ENCODE measurements around the gene ZNF385C. TPM values are rescaled to one million over a fixed set of nuclear protein-coding genes. Genes with fewer than 3 reads are reported as not detected.

ZNF385C gene
- total RNA-seq, 1 experiment from 2014 or later: 1.7 TPM

DNA sequence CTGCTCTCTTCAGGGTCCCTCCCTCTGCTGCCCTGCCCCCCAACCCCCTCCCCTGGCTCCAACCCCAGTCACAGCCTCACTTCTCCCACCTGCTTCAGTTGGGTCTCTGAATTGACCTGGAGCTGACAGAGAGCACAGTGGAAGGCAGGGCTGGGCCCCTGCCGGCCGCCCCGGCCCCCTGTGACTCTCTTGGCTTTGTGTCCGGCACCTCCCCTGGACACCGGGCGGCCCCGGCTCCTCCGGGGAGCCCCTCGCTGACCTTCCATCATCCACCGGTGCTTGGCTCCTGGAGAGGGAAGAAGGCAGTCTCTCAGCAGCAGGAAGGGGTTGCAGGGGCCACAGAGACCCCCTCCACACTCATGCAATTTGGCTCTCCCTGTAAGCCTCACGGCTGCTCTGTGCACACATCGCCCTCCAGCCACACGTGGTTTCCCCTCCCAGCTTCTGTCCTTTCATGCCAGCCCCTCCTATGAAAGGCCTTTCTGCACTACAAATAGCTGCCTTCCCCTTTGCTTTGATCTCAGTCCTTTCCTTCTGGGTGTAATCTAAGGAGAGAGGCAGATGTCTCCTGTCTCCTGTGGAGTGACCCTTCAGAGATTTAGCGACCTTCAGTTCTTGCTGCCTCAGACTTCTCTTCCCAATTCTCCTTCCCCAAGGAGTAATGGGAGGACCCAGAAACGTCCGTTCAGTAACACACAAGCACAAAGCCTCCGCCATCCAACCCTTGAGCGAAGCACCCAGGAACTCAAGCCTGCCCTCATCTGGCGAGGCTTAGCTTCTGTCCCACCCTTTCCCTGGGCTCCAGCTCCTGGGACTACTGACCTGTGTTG, 70.1 kb downstream of the ZNF385C start:
- Histone ChIP-seq H3K36me3 (ENCODE audit: low read depth) (no peaks in the 10 kb centered on the region), H3K4me3 (no peak overlapping the region), H3K27me3 (ENCODE audit: insufficient read depth, low read depth) (no peaks in the 10 kb centered on the region), H3K9me2 (ENCODE audit: insufficient read depth) (no peaks in the 10 kb centered on the region), H3K27ac (no peak overlapping the region), H2AFZ (no peak overlapping the region), H3K9me3 (ENCODE audit: insufficient read depth, low read depth) (no peaks in the 10 kb centered on the region), H3K79me2 (ENCODE audit: low read depth) (no peaks in the 10 kb centered on the region), H3K4me2 (no peak overlapping the region), H3K4me1 (replicated peaks; ENCODE audit: insufficient read depth) (peaks cover 27% of the 10 kb centered on the region), H4K20me1 (ENCODE audit: insufficient read depth) (no peaks in the 10 kb centered on the region; the same call in 1 of the 2 replicates), H3F3A (ENCODE audit: insufficient read depth, low read depth) (peaks cover 31% of the 10 kb centered on the region)
- POLR2A ChIA-PET (ENCODE audit: unreplicated experiment): interaction anchor here (0.6 kb wide), 1 partner anchor 979 kb away, joined by 3 read pairs; no protein-coding TSS in a partner anchor
- CTCF ChIA-PET: no interaction called here
- TF ChIP-seq CTCF (conservative IDR thresholded peaks at IDR 0.05) (no peak), EZH2 (IDR thresholded peaks at IDR 0.05; ENCODE audit: low read depth) (no peak)
- BruUV-seq (replicated peaks): no TSS peak
- intact Hi-C loops (cut with micrococcal nuclease; ENCODE audit: unreplicated experiment): loop anchor here (10.0 kb wide), 1 partner anchor 297 kb away; no protein-coding TSS in a partner anchor
- no peak for DNase-seq

- ChIA-PET POLR2A (ENCODE audit: unreplicated experiment) (no interaction called here), CTCF (no interaction called here)
- no TSS peak for BruUV-seq (replicated peaks)
- Histone ChIP-seq H3K9me2 (ENCODE audit: insufficient read depth) (no peaks in the 10 kb centered on the region), H3K4me1 (replicated peaks; ENCODE audit: insufficient read depth) (peaks cover 27% of the 10 kb centered on the region), H3K27ac (no peak overlapping the region), H3K27me3 (ENCODE audit: insufficient read depth, low read depth) (no peaks in the 10 kb centered on the region), H3K36me3 (ENCODE audit: low read depth) (no peaks in the 10 kb centered on the region), H3K4me3 (no peak overlapping the region), H2AFZ (no peak overlapping the region), H3K79me2 (ENCODE audit: low read depth) (no peaks in the 10 kb centered on the region), H3K4me2 (no peak overlapping the region), H3F3A (ENCODE audit: insufficient read depth, low read depth) (peaks cover 37% of the 10 kb centered on the region), H4K20me1 (ENCODE audit: insufficient read depth) (no peaks in the 10 kb centered on the region; the same call in 1 of the 2 replicates), H3K9me3 (ENCODE audit: insufficient read depth, low read depth) (no peaks in the 10 kb centered on the region)
- intact Hi-C loops (cut with micrococcal nuclease; ENCODE audit: unreplicated experiment): loop anchor here (10.0 kb wide), 1 partner anchor 297 kb away; no protein-coding TSS in a partner anchor
- no peak for TF ChIP-seq CTCF (conservative IDR thresholded peaks at IDR 0.05)
- no peak for TF ChIP-seq EZH2 (IDR thresholded peaks at IDR 0.05; ENCODE audit: low read depth)
- no peak for DNase-seq
These were observed 70.7 kb downstream of the ZNF385C start for GRCh38 chr17:42027590-42027889.

DNA sequence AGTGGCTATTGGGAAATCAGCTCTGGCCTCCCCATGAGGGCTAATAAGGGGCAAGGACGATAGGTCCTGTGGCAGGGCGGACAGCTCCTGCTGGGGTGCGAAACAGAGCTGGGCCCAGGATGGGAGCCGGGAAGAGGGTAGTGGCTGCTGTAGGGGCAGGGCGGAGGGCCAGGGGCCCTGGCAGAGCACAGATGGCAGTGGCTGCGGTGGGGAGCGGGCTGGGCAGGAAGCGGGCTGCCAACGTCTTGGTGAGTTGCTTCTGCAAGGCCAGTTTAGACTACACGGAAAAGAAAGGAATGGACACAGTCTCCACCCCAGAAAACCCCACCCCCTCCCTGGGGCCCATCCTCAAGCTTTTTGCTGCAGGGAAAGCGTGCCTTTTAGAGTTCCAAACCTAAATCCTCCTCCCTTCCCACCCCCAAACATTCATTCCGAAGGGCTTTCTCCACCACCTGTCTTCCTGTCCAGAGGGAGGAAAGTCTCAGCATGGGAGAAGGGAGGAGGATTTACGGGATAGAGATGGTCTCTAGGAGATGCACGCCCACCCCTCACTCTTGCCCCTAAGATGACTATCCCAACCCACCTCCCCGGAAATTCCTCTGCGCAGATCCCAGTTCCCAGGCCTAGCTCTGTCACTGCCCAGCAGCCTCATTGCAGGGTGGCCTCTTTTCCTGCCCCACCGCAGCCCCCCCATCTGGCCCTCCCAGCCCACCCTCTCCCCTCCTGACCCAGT, 71.2 kb downstream of the ZNF385C start:
- no TSS peak for BruUV-seq (replicated peaks)
- Histone ChIP-seq H3K4me1 (replicated peaks; ENCODE audit: insufficient read depth) (peaks cover 27% of the 10 kb centered on the region), H3K79me2 (ENCODE audit: low read depth) (no peaks in the 10 kb centered on the region), H4K20me1 (ENCODE audit: insufficient read depth) (no peaks in the 10 kb centered on the region; the same call in 1 of the 2 replicates), H3K36me3 (ENCODE audit: low read depth) (no peaks in the 10 kb centered on the region), H2AFZ (no peak overlapping the region), H3K4me2 (no peak overlapping the region), H3K27me3 (ENCODE audit: insufficient read depth, low read depth) (no peaks in the 10 kb centered on the region), H3K9me3 (ENCODE audit: insufficient read depth, low read depth) (no peaks in the 10 kb centered on the region), H3K4me3 (no peak overlapping the region), H3K9me2 (ENCODE audit: insufficient read depth) (no peaks in the 10 kb centered on the region), H3F3A (ENCODE audit: insufficient read depth, low read depth) (peaks cover 42% of the 10 kb centered on the region), H3K27ac (no peak overlapping the region)
- ChIA-PET CTCF (interaction anchor here (0.5 kb wide), 1 partner anchor 637 kb away, joined by 3 read pairs; no protein-coding TSS in a partner anchor), POLR2A (ENCODE audit: unreplicated experiment) (no interaction called here)
- intact Hi-C loops (cut with micrococcal nuclease; ENCODE audit: unreplicated experiment): loop anchor here (10.0 kb wide), 1 partner anchor 298 kb away; no protein-coding TSS in a partner anchor
- no peak for DNase-seq
- TF ChIP-seq EZH2 (IDR thresholded peaks at IDR 0.05; ENCODE audit: low read depth) (no peak), CTCF (conservative IDR thresholded peaks at IDR 0.05) (no peak)

All from PC-9 (cell line).